GM10266 (cell line): ENCODE results near the gene MICALL1.

Experiments
- DNase-seq: peaks from one replicate; pipeline ENCODE4 v3.0.0; 2012; ENCODE audit errors: extremely low spot score
- TF ChIP-seq, protein P1 (sequence below): IDR thresholded peaks from 2 replicates; pipeline ENCODE4 v1.5.1; 2012; ENCODE audit warnings: mild to moderate bottlenecking, low read depth; ENCODE audit not compliant: control insufficient read depth, insufficient read depth; ENCODE audit errors: missing control alignments

MICALL1 gene

DNA sequence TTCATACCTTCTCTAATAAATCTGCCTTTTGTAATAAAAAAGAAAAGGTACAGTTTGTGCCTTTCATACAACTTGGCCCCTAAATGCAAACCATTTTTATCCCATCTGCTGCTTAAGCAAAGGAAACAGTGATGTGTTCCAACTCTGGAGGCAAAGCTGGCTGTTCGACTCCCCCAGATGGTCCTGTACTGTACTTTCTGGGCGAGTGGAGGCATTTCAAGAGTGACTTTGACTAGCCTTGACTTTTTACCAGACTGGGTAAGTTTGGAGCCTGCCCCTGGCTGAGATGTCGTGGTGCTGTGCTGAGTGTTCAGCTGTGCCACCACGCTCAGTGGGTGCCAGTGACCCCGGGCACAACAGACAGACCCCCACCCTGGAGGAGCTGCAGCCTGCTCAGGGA is 10.2 kb downstream of the MICALL1 start:
- no peak for DNase-seq
- TF ChIP-seq, protein P1, sequence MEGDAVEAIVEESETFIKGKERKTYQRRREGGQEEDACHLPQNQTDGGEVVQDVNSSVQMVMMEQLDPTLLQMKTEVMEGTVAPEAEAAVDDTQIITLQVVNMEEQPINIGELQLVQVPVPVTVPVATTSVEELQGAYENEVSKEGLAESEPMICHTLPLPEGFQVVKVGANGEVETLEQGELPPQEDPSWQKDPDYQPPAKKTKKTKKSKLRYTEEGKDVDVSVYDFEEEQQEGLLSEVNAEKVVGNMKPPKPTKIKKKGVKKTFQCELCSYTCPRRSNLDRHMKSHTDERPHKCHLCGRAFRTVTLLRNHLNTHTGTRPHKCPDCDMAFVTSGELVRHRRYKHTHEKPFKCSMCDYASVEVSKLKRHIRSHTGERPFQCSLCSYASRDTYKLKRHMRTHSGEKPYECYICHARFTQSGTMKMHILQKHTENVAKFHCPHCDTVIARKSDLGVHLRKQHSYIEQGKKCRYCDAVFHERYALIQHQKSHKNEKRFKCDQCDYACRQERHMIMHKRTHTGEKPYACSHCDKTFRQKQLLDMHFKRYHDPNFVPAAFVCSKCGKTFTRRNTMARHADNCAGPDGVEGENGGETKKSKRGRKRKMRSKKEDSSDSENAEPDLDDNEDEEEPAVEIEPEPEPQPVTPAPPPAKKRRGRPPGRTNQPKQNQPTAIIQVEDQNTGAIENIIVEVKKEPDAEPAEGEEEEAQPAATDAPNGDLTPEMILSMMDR, result no peak

DNA sequence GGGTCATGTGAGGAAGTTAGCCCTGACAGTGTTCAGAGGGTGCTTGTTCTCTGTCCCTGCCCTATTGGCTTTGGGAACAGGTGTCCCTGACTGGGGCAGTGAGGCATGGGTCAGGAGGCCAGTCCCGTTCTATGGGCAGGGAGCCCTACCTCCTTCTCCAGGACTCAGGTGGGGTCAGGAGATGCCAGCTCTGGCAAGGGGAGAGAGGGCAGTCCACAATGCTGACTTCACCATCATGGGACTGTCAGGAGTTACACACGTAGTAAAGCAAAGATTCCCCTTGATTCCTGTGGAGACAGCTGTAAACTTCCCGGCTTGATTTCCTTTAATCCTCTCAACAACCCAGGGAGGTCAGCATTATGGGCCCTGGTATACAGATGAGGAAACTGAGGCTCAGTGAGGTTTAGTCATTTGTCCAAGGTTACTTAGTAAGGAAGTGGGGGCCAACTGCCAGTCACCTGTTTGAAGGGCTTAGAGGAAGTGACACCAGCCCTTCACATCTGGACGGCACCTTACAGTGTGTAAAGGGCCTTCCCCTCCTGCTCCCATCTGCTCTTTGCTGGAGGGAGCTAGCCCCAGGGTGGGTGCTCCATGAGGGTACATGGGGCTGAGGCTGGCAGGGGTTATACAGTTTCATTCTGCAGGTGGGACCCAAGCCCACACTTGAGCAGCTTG is 11.9 kb downstream of the MICALL1 start:
- no peak for DNase-seq
- TF ChIP-seq, protein P1, result no peak

DNA sequence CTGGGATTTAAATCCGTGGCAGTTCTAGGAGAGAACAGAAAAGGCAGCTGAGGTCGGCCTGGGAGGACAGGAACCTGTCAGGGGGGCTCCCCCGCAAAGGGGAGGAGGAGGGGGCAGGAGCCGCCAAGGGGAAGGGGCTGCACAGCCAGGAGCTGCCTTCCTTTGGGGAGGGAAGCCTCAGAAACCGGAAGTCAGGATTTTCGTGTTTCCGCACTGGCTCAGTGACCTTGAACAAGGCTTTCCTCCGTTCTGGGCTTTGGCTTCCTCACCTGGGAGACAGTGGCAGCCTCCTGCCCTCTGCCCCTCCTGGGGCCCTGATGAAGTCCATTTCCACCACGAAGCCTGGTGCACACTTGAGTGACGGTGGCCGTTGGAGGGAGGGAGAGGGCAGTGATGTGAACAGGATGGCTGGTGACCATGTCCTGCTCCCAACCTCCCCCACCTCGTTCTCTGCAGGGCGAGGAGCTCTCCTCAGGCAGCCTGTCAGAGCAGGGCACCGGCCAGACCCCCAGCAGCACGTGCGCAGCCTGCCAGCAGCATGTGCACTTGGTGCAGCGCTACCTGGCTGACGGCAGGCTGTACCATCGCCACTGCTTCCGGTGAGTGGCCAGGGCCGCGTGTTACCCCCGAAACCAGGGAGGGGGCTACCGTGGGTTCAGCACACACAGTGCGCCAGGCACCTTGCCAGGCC is 12.6 kb downstream of the MICALL1 start:
- DNase-seq, result no peak
- TF ChIP-seq, protein P1, result no peak

DNA sequence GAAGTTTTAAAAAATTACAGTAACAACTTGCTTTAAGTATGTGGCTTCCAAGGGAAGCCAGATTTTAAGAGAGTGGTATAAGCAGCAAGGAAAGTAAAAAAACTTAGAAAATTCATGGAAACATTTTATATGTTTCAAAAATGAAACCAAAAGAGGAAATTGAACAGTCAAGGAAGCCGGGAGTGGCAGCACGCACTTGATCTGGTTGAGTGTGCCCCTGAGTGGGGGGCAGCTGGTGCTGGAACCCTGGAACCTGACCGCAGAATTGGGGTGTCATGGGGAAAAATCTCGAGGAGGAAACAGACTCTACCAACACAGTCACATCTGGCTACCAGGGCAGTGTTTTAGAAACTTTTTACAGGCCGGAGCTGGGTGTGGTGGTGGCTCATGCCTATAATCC is 14.0 kb downstream of the MICALL1 start:
- DNase-seq, result no peak
- TF ChIP-seq, protein P1, result no peak

DNA sequence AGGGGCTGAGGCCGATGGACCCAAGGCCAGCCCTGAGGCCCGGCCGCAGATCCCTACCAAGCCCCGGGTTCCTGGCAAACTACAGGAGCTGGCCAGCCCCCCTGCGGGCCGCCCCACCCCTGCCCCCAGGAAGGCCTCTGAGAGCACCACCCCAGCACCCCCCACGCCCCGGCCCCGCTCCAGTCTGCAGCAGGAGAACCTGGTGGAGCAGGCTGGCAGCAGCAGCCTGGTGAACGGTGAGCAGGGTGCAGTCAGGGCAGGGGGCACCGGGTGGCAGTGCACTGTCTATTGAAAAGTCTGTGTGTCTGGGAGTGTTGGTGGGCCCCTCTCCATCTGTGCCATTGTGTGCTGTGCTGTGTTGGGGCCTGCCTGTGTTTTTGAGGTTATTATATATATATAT is 16.1 kb downstream of the MICALL1 start:
- TF ChIP-seq, protein P1, result no peak
- no peak for DNase-seq

DNA sequence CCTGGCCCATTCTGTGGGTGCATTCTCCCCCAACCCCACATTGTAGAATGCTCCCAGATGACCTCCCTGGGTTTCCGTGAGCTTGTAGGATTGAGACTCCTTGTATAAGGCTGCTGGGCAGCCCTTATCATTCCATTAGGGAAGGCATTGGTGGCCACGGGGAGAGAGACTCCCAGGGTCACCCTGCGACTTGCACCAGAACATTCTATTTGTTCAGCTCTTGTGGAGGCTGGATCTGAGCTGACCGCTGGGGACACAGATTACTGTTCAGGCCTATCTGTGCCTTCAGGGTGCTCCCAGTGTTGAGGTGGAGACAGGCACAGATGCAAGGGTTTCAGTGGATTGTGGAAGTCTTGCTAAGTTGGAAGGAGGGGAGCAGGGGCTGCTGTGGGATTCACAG is 17.8 kb downstream of the MICALL1 start:
- TF ChIP-seq, protein P1, result no peak
- no peak for DNase-seq

DNA sequence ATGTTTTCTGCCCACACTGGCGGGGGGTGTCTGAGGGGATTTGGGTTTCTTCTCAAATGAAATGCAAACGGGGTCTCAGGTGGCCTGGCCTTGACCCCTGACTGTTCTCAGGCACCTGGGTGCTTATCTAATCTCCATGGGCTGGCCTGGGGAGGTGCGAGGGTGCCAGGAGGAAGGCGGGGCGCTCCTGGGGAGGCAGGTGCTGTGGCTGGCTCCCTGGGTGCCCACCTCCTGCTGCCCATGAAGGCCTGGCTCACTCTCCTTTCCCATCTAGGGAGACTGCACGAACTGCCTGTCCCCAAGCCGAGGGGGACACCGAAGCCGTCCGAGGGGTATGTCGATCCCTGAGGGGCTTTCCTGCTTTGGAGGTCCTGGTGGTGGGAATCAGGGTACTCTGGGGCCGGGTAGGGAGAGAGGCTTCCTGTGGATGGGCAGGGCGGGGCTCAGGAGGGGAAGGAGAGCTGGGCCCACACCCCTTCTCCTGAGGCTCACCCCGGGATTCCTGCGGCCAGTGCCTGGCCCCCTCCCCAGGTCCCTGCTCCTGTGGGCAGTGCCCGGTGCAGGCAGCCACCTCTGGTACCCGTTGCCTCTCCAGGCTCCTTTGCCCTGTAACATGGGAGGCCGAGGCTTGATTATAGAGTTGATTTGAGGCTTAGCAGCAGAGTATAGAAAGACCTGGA is 18.4 kb downstream of the MICALL1 start:
- DNase-seq, result no peak
- TF ChIP-seq, protein P1, result no peak
